H7 (cell line): ENCODE measurements around the gene LMCD1. TPM values are rescaled to one million over a fixed set of nuclear protein-coding genes. Genes with fewer than 3 reads are reported as not detected.

Source experiments
- DNase-seq: peaks from one replicate; pipeline ENCODE4 v3.0.0; 2012
- H3K27me3 ChIP-seq: 2 replicates; pipeline ENCODE4 v1.6.0; 2011; ENCODE audit warnings: mild to moderate bottlenecking, low read length; ENCODE audit not compliant: control insufficient read depth, insufficient read depth
- H3K36me3 ChIP-seq: replicated peaks from 2 replicates; pipeline ENCODE4 v1.5.1; 2011; ENCODE audit warnings: low read length; ENCODE audit not compliant: control insufficient read depth, insufficient read depth
- H3K4me3 ChIP-seq: 2 replicates; pipeline ENCODE4 v1.5.1; 2011; ENCODE audit warnings: low read depth, mild to moderate bottlenecking, control low read depth, low read length, moderate library complexity; ENCODE audit not compliant: insufficient read depth
- total RNA-seq: library from RNA; depleted of rRNA; stranded (reverse); fragments of >200 nt; shearing (Covaris generic); gene quantifications from 2 replicates; pipeline ENCODE4 v1.2.3, GENCODE V29; 2014

The LMCD1 gene
- total RNA-seq, 1 experiment from 2014 or later: 7.9 TPM

- DNase-seq: no peak
Observed at GRCh38 chr3:8529181-8529637, 27.6 kb downstream of the LMCD1 start.

GRCh38 chr3:8529738-8530525 is 28.3 kb downstream of the LMCD1 start:
- H3K36me3 ChIP-seq: no peaks in the 10 kb centered on the region
- no peaks in the 10 kb centered on the region for H3K27me3 ChIP-seq
- no peak for DNase-seq
- no peak overlapping the region for H3K4me3 ChIP-seq

More at GRCh38 chr3:8529181-8529637, 27.6 kb downstream of the LMCD1 start:
- Histone ChIP-seq H3K36me3 (no peaks in the 10 kb centered on the region), H3K27me3 (no peaks in the 10 kb centered on the region), H3K4me3 (no peak overlapping the region)

- H3K4me3 ChIP-seq: no peak overlapping the region
- DNase-seq: no peak
- H3K36me3 ChIP-seq: no peaks in the 10 kb centered on the region
- H3K27me3 ChIP-seq: no peaks in the 10 kb centered on the region
Observed at GRCh38 chr3:8530581-8530980, 29.0 kb downstream of the LMCD1 start.

- DNase-seq: no peak
- H3K36me3 ChIP-seq: no peaks in the 10 kb centered on the region
- H3K27me3 ChIP-seq: no peaks in the 10 kb centered on the region
- no peak overlapping the region for H3K4me3 ChIP-seq
Observed at GRCh38 chr3:8532251-8532871, 30.7 kb downstream of the LMCD1 start.

- Histone ChIP-seq H3K27me3 (no peaks in the 10 kb centered on the region), H3K4me3 (no peak overlapping the region), H3K36me3 (no peaks in the 10 kb centered on the region)
- DNase-seq: no peak
Observed at GRCh38 chr3:8536096-8537056, 34.8 kb downstream of the LMCD1 start.

GRCh38 chr3:8537440-8537839 is 35.8 kb downstream of the LMCD1 start:
- H3K27me3 ChIP-seq: no peaks in the 10 kb centered on the region
- no peak for DNase-seq
- no peaks in the 10 kb centered on the region for H3K36me3 ChIP-seq
- H3K4me3 ChIP-seq: no peak overlapping the region

- Histone ChIP-seq H3K27me3 (no peaks in the 10 kb centered on the region), H3K4me3 (no peak overlapping the region), H3K36me3 (no peaks in the 10 kb centered on the region)
- DNase-seq: no peak
Observed at GRCh38 chr3:8538223-8538622, 36.6 kb downstream of the LMCD1 start.

GRCh38 chr3:8538913-8539312 is 37.3 kb downstream of the LMCD1 start:
- H3K4me3 ChIP-seq: no peak overlapping the region
- no peaks in the 10 kb centered on the region for H3K36me3 ChIP-seq
- DNase-seq: no peak
- no peaks in the 10 kb centered on the region for H3K27me3 ChIP-seq

- DNase-seq: no peak
- Histone ChIP-seq H3K36me3 (no peaks in the 10 kb centered on the region), H3K27me3 (no peaks in the 10 kb centered on the region)
Observed at GRCh38 chr3:8539419-8539818, 37.8 kb downstream of the LMCD1 start.

GRCh38 chr3:8540456-8540855 is 38.8 kb downstream of the LMCD1 start:
- no peak overlapping the region for H3K4me3 ChIP-seq
- no peaks in the 10 kb centered on the region for H3K27me3 ChIP-seq
- no peak for DNase-seq
- H3K36me3 ChIP-seq: no peaks in the 10 kb centered on the region

More at GRCh38 chr3:8539419-8539818, 37.8 kb downstream of the LMCD1 start:
- H3K4me3 ChIP-seq: no peak overlapping the region

GRCh38 chr3:8541486-8541885 is 39.9 kb downstream of the LMCD1 start:
- H3K36me3 ChIP-seq: no peaks in the 10 kb centered on the region
- no peak for DNase-seq
- no peaks in the 10 kb centered on the region for H3K27me3 ChIP-seq
- H3K4me3 ChIP-seq: no peak overlapping the region

GRCh38 chr3:8542190-8543135 is 40.8 kb downstream of the LMCD1 start:
- H3K36me3 ChIP-seq: no peaks in the 10 kb centered on the region
- no peak for DNase-seq
- no peaks in the 10 kb centered on the region for H3K27me3 ChIP-seq
- H3K4me3 ChIP-seq: no peak overlapping the region

GRCh38 chr3:8546609-8547008 is 45.0 kb downstream of the LMCD1 start:
- Histone ChIP-seq H3K36me3 (no peaks in the 10 kb centered on the region), H3K4me3 (no peak overlapping the region), H3K27me3 (no peaks in the 10 kb centered on the region)
- DNase-seq: no peak
